GM23338 (cell line): ENCODE measurements around the gene BANK1. TPM values are rescaled to one million over a fixed set of nuclear protein-coding genes. Genes with fewer than 3 reads are reported as not detected.

Experiments used
- ATAC-seq: fragments of 200-7000 bp; cut with Tn5 transposase; 3 replicates; pipeline ENCODE4 v1.9.1; 2020
- DNase-seq: peaks from one replicate; pipeline ENCODE4 v3.0.0-alpha.2; 2015; ENCODE audit warnings: low spot score
- H2AFZ ChIP-seq: fragments of 200-600 bp; sonication (generic); 2 replicates; pipeline ENCODE4 v1.8.0; 2016; ENCODE audit warnings: antibody characterized with exemption, mild to moderate bottlenecking, moderate library complexity
- H3F3A ChIP-seq: fragments of 200-600 bp; sonication (generic); replicated peaks from 2 replicates; pipeline ENCODE4 v1.8.0; 2017; ENCODE audit warnings: antibody characterized with exemption, mixed run types, low read depth
- H3K27ac ChIP-seq: fragments of 200-600 bp; sonication (generic); 2 replicates; pipeline ENCODE4 v1.6.1; 2016; ENCODE audit warnings: low read depth
- H3K27me3 ChIP-seq: fragments of 200-600 bp; sonication (generic); 2 replicates; pipeline ENCODE4 v1.8.0; 2016; ENCODE audit warnings: mild to moderate bottlenecking, mixed run types, moderate library complexity; ENCODE audit not compliant: insufficient read depth
- H3K36me3 ChIP-seq: fragments of 200-600 bp; sonication (generic); 2 replicates; pipeline ENCODE4 v1.8.0; 2016; ENCODE audit warnings: mild to moderate bottlenecking; ENCODE audit not compliant: insufficient read depth
- H3K4me1 ChIP-seq: fragments of 200-600 bp; sonication (generic); 2 replicates; pipeline ENCODE4 v1.8.0; 2016; ENCODE audit warnings: mild to moderate bottlenecking, moderate library complexity; ENCODE audit not compliant: insufficient read depth
- H3K4me2 ChIP-seq: fragments of 200-600 bp; sonication (generic); 2 replicates; pipeline ENCODE4 v1.7.1; 2017; ENCODE audit warnings: mixed run types
- H3K4me3 ChIP-seq: fragments of 200-600 bp; sonication (generic); 2 replicates; pipeline ENCODE4 v1.6.1; 2016; ENCODE audit warnings: mixed run types
- H3K79me2 ChIP-seq: fragments of 200-600 bp; sonication (generic); replicated peaks from 2 replicates; pipeline ENCODE4 v1.8.0; 2017; ENCODE audit warnings: mild to moderate bottlenecking; ENCODE audit not compliant: insufficient read depth
- H3K9me2 ChIP-seq: fragments of 200-600 bp; sonication (generic); 2 replicates; pipeline ENCODE4 v1.8.0; 2017; ENCODE audit not compliant: insufficient read depth
- H4K20me1 ChIP-seq: fragments of 200-600 bp; sonication (generic); replicated peaks from 2 replicates; pipeline ENCODE4 v1.8.0; 2017; ENCODE audit warnings: mild to moderate bottlenecking; ENCODE audit not compliant: insufficient read depth
- H3K27ac Mint-ChIP-seq: 2 replicates; pipeline ENCODE4 v1.8.0; 2020; ENCODE audit warnings: inconsistent platforms, mild to moderate bottlenecking, moderate library complexity, mixed read lengths
- H3K27me3 Mint-ChIP-seq: 3 replicates; pipeline ENCODE4 v1.8.0; 2022; ENCODE audit warnings: low read depth, mild to moderate bottlenecking, moderate library complexity, mixed read lengths, inconsistent platforms; ENCODE audit not compliant: insufficient read depth, poor library complexity
- H3K36me3 Mint-ChIP-seq: 3 replicates; pipeline ENCODE4 v1.8.0; 2021; ENCODE audit warnings: low read depth, mild to moderate bottlenecking, inconsistent platforms, moderate library complexity, mixed read lengths
- H3K4me1 Mint-ChIP-seq: 3 replicates; pipeline ENCODE4 v1.8.0; 2020; ENCODE audit warnings: mild to moderate bottlenecking, inconsistent platforms, mixed read lengths
- H3K4me3 Mint-ChIP-seq: 3 replicates; pipeline ENCODE4 v1.8.0; 2021; ENCODE audit warnings: moderate library complexity, mild to moderate bottlenecking, inconsistent platforms, mixed read lengths
- H3K9me3 Mint-ChIP-seq: 3 replicates; pipeline ENCODE4 v1.8.0; 2020; ENCODE audit warnings: moderate library complexity, mild to moderate bottlenecking, inconsistent platforms, mixed read lengths
- CTCF ChIP-seq, 2 experiments: fragments of 200-600 bp in 1 of 2; sonication (generic) in 1 of 2; conservative IDR thresholded peaks; 2 replicates each; pipeline versions ENCODE4 v1.5.1 to v1.6.1; 2016 to 2017; ENCODE audit warnings: antibody characterized with exemption in 2 of 2, low read depth in 2 of 2, mild to moderate bottlenecking in 2 of 2, moderate library complexity in 1 of 2
- REST ChIP-seq: IDR thresholded peaks from one replicate; pipeline ENCODE4 v1.6.1; 2018; ENCODE audit warnings: antibody characterized with exemption; ENCODE audit not compliant: unreplicated experiment
- STAT1 ChIP-seq: IDR thresholded peaks from one replicate; pipeline ENCODE4 v1.6.1; 2016; ENCODE audit warnings: antibody characterized with exemption; ENCODE audit not compliant: unreplicated experiment
- polyA plus RNA-seq: library from polyadenylated mRNA; unstranded; fragments of >200 nt; fragmentation: Nextera tagmentation; extraction: Ambion mirVana; gene quantifications from 2 replicates; pipeline ENCODE4 v1.2.1, GENCODE V29; 2016
- total RNA-seq: library from RNA; depleted of rRNA; stranded (reverse); fragments of >200 nt; shearing (Covaris generic); gene quantifications from 2 replicates; pipeline ENCODE4 v1.2.3, GENCODE V29; 2014

Gene BANK1
- total and polyA plus RNA-seq, 2 experiments from 2014 or later: 0.86 to 0.87 TPM

GRCh38 chr4:102055805-102056204 is 265.3 kb downstream of the BANK1 start:
- Mint-ChIP-seq H3K4me3 (no peak overlapping the region), H3K27ac (no peak overlapping the region), H3K9me3 (no peaks in the 10 kb centered on the region), H3K4me1 (0 out of 3 replicates have a peak, but pooled peaks cover 2% of the 10 kb centered on the region), H3K36me3 (no peaks in the 10 kb centered on the region), H3K27me3 (no peaks in the 10 kb centered on the region)
- no peak overlapping the region for H3K27ac ChIP-seq
- no peaks in the 10 kb centered on the region for H3K27me3 ChIP-seq
- no peak overlapping the region for H2AFZ ChIP-seq
- H3F3A ChIP-seq: no peaks in the 10 kb centered on the region
- H3K9me2 ChIP-seq: no peaks in the 10 kb centered on the region
- no peaks in the 10 kb centered on the region for H3K79me2 ChIP-seq
- no peak for TF ChIP-seq REST
- TF ChIP-seq CTCF (conservative IDR thresholded peaks at IDR 0.05; ENCODE audit: low read depth in 2 of 2): peak in 1 of 2 experiments; percentile 31; a peak in 1 of 4 replicates
- no peaks in the 10 kb centered on the region for H3K36me3 ChIP-seq
- DNase-seq: no peak
- no peak for ATAC-seq
- H4K20me1 ChIP-seq: no peaks in the 10 kb centered on the region
- no peak overlapping the region for H3K4me3 ChIP-seq
- no peaks in the 10 kb centered on the region for H3K4me1 ChIP-seq
- H3K4me2 ChIP-seq: no peak overlapping the region

- Histone ChIP-seq H3K4me1 (no peaks in the 10 kb centered on the region), H2AFZ (peak overlapping the region; percentile 56; the same call in 1 of the 2 replicates), H3K36me3 (no peaks in the 10 kb centered on the region), H3K27me3 (no peaks in the 10 kb centered on the region), H4K20me1 (no peaks in the 10 kb centered on the region), H3K79me2 (no peaks in the 10 kb centered on the region), H3K27ac (no peak overlapping the region), H3F3A (no peaks in the 10 kb centered on the region), H3K4me2 (no peak overlapping the region), H3K9me2 (no peaks in the 10 kb centered on the region), H3K4me3 (no peak overlapping the region)
- ATAC-seq (no peak), DNase-seq (no peak)
- H3K4me1 Mint-ChIP-seq: no peaks in the 10 kb centered on the region
- H3K27me3 Mint-ChIP-seq: no peaks in the 10 kb centered on the region
- no peaks in the 10 kb centered on the region for H3K9me3 Mint-ChIP-seq
- H3K36me3 Mint-ChIP-seq: no peaks in the 10 kb centered on the region
- no peak overlapping the region for H3K4me3 Mint-ChIP-seq
- H3K27ac Mint-ChIP-seq: no peak overlapping the region
- TF ChIP-seq CTCF (conservative IDR thresholded peaks at IDR 0.05; ENCODE audit: low read depth in 2 of 2) (no peak), REST (no peak), STAT1 (no peak)
These were observed 266.6 kb downstream of the BANK1 start for GRCh38 chr4:102057122-102057521.
